Astrocyte of the spinal cord (primary cell): ENCODE data around the gene TCF7L2.
"Not testable (repeated sequence)": the region's sequence is repeated elsewhere in the genome, so short reads cannot be mapped to it uniquely, and the experiment has no call there.

Experiments used
- DNase-seq: peaks from one replicate; pipeline ENCODE4 v3.0.0; 2011; ENCODE audit warnings: low read depth, low spot score
- H3K4me3 ChIP-seq: 2 replicates; pipeline ENCODE4 v1.5.1; 2011; ENCODE audit warnings: low read depth, mild to moderate bottlenecking, low read length, moderate library complexity
- in situ Hi-C: cut with HindIII; loops from 2 replicates; pipeline ENCODE4 v1.10.0; 2017; ENCODE audit warnings: low sequenced_read_pairs
- TF ChIP-seq, protein P1 (sequence below): IDR thresholded peaks from 2 replicates; pipeline ENCODE4 v1.5.1; 2012; ENCODE audit warnings: low read depth, mild to moderate bottlenecking, low read length, inconsistent platforms

Gene TCF7L2

DNA sequence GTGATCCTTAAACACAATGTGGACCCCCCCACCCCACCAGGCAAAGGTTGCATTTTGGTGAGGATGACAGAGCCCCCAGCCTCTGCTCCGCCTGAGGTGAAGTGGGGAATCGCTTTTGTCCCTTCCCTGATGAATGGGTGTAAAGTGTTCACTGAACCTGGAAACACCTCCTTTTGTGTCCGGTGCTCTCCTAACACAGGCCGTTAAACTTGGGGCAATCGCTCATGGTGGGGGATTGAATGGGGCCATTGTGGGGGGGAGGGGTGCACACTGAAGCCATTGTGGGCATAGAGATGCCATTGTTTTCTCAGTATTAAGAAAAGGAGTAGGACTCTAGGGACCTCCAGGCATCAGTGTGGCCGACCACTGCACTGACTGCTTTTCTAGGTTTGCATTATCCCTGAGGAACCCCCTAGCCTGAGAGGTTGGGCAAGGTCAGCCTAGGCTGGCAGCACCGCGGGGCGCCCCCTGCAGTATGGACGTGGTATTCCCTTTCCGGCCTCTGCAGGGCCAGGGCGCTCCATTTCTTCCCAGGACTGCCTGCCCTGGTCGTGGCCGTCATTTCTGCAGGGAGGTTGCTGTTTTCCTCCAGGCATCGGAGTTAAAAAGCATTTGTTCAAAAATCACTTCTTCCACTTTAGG is 158.3 kb downstream of the TCF7L2 start:
- DNase-seq, result no peak
- H3K4me3 ChIP-seq, result no peak overlapping the region
- TF ChIP-seq, protein P1, sequence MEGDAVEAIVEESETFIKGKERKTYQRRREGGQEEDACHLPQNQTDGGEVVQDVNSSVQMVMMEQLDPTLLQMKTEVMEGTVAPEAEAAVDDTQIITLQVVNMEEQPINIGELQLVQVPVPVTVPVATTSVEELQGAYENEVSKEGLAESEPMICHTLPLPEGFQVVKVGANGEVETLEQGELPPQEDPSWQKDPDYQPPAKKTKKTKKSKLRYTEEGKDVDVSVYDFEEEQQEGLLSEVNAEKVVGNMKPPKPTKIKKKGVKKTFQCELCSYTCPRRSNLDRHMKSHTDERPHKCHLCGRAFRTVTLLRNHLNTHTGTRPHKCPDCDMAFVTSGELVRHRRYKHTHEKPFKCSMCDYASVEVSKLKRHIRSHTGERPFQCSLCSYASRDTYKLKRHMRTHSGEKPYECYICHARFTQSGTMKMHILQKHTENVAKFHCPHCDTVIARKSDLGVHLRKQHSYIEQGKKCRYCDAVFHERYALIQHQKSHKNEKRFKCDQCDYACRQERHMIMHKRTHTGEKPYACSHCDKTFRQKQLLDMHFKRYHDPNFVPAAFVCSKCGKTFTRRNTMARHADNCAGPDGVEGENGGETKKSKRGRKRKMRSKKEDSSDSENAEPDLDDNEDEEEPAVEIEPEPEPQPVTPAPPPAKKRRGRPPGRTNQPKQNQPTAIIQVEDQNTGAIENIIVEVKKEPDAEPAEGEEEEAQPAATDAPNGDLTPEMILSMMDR, result peak; percentile 61
- in situ Hi-C loops, result no loop called here

DNA sequence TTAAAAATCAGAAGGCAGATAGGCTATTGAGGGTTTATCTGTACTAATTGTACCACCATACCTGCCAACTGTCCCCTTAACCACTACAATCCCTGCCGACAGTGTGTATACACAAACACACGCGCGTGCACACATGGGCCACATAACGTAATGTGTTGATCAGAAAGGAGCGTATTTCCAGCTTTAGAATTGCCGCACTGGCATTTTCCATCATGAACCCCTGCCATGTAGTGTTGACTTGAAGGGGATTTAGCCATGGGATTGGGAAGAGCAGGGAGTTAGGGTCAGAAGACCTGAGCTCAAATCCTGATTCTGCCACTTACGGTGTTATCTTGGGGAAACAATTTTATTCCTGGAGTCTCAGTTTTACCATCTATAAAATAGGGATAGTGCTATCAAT is 158.9 kb downstream of the TCF7L2 start:
- no peak overlapping the region for H3K4me3 ChIP-seq
- TF ChIP-seq, protein P1, result no peak
- in situ Hi-C loops, result no loop called here
- DNase-seq, result no peak

DNA sequence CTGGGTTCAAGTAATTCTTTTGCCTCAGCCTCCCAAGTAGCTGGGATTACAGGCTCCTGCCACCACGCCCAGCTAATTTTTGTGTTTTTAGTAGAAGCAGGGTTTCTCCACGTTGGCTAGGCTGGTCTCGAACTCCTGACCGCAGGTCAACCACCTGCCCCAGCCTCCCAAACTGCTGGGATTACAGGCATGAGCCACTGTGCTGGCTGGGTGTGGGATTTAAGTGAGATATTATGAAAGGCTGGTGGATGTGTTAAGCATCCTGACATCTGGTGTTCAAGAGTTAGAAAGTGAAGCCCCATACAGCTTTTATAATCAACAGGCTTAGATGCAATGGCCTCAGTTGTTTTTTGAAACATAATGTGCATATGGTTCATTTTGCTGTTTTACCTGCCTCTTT is 159.4 kb downstream of the TCF7L2 start:
- H3K4me3 ChIP-seq, in situ Hi-C loops, DNase-seq: not testable (repeated sequence)

DNA sequence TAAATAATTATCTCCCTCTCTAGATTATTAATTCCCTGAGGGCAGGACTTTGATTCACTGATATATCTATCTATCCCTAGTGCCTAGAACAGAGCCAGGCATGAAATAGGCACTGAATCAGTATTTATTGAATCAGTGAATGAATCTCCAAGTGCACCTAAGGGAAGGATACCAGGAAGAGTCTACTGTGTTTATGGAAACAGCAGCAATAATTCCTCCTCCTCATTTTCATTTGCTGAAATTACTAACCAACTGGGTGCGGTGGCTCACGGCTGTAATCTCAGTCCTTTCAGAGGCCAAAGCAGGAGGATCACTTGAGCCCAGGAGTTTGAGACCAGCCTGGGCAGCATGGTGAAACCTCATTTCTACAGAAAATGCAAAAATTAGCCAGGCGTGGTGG is 161.2 kb downstream of the TCF7L2 start:
- DNase-seq, result no peak
- in situ Hi-C loops, result no loop called here

DNA sequence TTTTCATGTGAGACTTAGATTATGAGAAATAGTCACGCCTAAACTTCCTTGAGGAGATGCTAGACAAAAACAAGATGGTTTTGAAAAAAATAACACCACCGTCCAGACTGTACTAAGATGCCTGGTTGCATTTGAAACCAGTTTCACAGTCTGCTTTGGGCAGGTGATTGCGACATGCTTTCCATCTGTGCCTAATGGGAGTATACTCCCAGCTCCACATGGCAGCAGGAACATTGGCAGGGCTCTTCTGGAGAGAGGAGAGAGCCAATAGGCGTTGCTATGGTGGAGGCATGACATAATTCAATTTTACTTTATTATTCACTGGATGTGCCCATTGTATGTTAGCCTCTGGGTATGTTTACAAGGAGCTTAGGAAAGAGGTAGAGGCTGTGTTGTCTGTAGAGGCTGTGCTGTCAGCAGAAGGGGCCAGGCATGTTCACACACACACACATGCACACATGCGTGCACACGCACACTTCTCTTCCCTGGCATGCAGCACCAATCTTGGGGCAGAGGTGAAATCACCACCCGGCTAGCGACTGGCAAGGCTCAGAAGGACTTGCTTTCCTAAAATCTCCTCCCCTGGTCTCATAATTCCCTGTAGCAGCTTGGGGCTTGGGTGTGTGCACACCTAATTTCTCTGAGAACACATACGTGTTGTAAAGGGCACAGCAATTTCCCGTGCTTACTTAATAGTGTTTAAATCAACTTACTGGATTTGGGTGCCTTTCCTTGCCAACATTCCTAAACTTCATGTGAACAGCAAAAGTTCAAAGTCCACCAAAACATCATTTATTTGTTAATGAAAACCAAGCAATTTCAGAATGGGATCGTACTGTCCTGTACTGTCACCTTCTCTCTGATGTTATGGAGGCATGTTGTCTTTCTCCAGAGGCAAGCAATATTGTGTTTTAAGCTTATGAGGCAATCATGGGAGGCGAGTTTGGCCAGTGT is 162.1 kb downstream of the TCF7L2 start:
- no peak overlapping the region for H3K4me3 ChIP-seq
- DNase-seq, result peak; percentile 31
- TF ChIP-seq, protein P1, result no peak
- in situ Hi-C loops, result no loop called here

More for the DNA sequence above, 161.2 kb downstream of the TCF7L2 start:
- TF ChIP-seq, protein P1, result no peak
- H3K4me3 ChIP-seq, result no peak overlapping the region

DNA sequence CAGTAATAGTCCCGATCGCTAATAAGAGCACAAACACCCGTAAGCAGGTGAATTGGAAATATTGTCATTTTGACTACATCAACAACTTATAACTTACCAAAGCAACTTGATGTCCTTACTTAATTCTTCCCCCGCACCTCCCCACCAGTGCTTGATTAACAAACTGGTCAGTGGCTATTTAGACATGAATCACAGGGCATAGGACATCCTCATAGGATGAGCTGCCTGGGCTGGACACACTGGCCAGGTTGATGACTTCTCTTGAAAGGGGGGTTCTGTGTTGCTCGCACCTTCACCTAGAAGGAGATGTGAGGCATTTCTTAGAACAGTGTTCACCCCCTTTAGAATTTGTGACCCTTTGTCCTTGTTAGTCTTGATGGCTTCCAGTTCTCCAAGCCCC is 163.2 kb downstream of the TCF7L2 start:
- TF ChIP-seq, protein P1, result no peak
- DNase-seq, result no peak
- in situ Hi-C loops, result no loop called here
- H3K4me3 ChIP-seq, result no peak overlapping the region

DNA sequence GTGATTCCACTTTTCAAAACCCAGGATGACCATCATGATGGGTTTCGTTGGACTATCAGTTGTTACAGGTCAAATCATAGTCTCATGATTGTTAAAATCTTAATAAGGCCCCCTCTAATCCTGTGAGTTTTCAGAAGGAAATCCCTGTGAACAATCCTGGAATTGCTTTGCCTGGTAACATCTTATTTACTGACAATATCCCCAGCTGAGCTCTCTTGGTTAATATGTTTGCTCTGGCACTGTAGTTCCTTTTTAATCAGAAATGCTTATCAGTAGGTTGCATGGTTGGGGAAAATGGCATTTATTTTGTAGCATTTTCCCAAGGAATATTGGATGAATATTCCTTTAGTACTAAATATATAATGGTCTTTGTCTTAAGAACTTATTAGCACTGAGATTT is 163.9 kb downstream of the TCF7L2 start:
- in situ Hi-C loops, result no loop called here
- TF ChIP-seq, protein P1, result no peak
- DNase-seq, result no peak
- no peak overlapping the region for H3K4me3 ChIP-seq
